ENCODE data around the gene DGCR2. TPM values are rescaled to one million over a fixed set of nuclear protein-coding genes. Genes with fewer than 3 reads are reported as not detected.
A peak's percentile ranks its signal among the peaks of the same experiment; 100 is the strongest.

DGCR2 gene
- total RNA-seq, 1 donor from 2014 or later, result 30.2 TPM

DNA sequence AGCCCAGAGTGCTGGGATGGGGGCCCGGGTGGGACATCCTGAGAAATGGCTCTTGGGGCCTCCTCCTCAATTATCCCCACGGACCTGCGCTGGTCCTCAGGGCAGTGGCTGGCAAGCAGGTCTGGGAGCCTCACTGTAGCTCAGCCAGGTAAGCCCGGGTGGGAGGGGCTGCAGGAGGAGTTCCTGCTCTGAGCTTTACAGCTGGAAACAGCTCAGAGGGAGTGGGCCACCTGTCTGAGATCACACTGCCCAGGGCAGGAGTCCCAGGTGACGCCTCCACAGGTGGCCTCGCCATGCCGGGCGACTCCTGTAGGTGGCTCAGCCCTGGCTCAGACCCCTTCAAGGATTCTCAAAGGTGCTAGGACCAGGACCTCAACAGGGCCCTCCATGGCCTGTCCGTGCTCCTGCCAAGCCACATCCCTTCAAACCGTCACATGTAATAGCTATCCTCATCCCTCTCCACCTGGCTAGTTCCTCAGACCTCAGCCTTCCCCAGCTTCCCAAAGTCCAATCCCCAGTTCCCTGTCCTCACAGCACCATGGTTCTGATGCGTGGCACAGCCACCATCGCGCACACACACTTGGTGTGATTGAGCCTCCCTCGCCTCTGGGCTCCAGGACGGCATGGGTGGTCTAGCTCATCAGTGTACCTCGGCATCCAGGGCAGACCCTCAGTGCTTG is 5.3 kb upstream of the DGCR2 start:
- no peak for DNase-seq (ENCODE audit: low spot score)

GRCh38 chr22:19126309-19127273 is 4.4 kb upstream of the DGCR2 start:
- DNase-seq (ENCODE audit: low spot score), result no peak

DNA sequence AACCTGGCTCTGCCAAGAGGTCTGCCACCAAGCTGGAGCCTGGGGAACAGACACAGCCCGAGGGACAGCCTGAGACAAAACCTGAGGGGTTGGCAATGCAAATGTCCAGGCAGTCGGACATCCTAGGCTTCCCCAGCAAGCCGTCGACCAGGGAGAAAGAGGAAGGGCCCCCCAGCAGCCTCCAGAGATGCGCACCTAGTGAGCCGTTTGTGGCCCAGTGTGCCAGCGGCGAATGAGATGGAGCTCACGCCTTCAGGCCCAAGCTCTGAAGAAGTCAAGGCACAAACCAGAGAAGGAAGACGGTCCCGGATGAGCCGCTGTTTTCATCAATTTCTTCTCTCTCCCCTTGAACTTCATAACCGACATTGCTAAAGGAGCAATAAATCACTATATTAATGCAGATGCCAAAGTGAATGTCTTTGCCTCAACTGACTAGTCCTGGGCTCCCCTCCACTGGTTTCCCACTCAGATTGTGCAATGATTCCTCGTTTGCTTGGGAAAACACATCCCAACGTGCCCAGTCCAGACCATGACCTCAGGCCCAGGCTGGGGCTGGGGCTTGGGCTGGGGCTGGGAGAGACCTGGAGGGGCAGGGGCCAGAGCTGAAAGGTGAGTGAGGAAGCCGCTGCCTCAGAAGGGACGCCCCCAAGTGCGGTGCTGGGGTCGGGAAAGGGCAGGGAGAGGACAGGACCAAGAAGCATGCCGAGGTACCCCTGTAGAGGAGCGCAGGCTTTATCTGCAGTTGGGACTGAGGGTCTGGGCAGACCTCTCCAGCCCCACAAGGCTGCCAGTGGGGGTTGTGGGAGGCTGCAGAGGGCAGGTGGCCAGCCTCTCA is 3.5 kb upstream of the DGCR2 start:
- DNase-seq (ENCODE audit: low spot score), result no peak

GRCh38 chr22:19125011-19125410 is 2.8 kb upstream of the DGCR2 start:
- no peak for DNase-seq (ENCODE audit: low spot score)

DNA sequence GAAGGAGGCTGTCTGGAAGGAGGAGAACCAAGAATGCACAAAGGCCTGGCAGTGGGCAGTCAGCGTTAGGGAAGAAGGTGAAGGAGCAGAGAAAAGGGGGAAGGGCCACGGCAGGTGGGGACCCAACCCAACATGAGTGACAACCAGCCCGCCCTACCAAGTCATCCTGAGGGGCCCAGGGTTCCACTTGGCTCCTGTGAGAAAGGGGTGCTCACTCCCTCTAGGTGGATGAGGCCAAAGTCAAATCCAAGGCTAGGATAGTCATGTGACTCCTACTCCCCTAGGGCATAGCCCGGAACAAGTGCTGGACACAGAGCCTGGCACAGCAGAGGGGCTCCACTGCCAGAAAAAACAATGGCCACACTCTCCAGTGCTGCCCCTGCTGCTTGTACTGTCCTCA is 2.2 kb upstream of the DGCR2 start:
- no peak for DNase-seq (ENCODE audit: low spot score)

GRCh38 chr22:19123936-19124335 is 1.7 kb upstream of the DGCR2 start:
- no peak for DNase-seq (ENCODE audit: low spot score)

DNA sequence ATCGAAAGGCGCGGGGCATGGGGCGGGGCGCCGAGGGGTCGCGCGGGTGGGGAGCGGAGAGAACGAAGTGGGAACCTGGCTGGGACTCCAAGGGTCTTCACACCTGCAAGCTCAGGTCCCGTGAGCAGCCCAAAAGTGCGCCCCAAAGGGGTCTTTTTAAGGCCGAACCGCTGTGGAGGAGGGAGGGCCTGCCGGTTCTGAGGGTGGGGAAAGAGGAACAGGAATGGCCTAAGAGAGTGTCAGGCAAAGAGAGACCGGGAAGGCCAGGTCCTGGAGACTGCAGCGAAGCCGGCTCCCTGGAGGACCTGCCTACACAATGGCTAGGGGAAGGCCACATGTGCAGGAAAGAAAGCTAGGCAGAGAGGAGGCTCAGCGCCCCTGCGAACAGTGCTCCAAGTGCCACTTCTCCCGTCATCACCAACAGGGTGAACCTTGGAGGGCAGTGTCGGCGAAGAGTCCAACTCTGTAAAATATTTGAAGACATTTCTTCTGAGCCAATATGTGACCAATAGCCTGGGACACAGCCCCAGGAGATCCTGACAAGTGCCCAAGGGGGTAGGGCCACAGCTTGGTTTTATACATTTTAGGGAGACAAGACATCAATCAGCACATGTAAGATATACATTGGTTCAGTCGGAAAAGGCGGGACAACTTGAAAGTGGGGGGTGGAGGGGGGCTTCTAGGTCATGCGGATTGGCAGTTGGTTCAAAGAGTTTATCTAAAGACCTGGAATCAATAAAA is 710 bp upstream of the DGCR2 start:
- no peak for DNase-seq (ENCODE audit: low spot score)

DNA sequence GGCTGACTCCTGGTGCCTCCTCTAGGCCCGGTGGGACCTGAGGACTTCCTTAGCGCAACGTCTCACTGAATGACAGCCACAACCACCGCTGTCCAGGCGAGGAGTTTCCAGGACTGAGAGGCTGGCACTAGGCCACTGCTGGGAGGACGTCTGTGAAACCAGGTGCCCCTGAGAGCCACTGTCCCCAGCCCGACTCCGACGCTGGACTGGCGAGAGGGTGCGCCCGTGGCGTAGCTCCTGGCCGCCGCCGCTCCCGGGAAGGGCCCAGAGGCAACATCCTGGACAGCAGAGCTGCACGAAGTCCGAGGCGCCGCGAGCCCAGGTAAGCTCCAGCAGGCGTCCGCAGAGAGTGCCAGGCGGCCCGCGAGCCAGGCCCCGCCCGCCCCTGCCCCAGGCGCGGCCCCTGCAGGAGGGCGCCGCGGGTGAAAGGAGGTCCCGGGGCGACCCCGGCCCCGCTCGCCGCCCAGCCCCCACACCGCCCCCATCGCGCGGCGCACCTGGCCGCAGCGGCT is 525 bp downstream of the DGCR2 start:
- no peak for DNase-seq (ENCODE audit: low spot score)

- no peak for DNase-seq (ENCODE audit: low spot score)
Measured at GRCh38 chr22:19120829-19121630, 1.2 kb downstream of the DGCR2 start.

- no peak for DNase-seq (ENCODE audit: low spot score)
Measured at GRCh38 chr22:19119949-19120348, 2.3 kb downstream of the DGCR2 start.

GRCh38 chr22:19118329-19118880 is 3.8 kb downstream of the DGCR2 start:
- no peak for DNase-seq (ENCODE audit: low spot score)

GRCh38 chr22:19117111-19117512 is 5.1 kb downstream of the DGCR2 start:
- no peak for DNase-seq (ENCODE audit: low spot score)

- no peak for DNase-seq (ENCODE audit: low spot score)
Measured at GRCh38 chr22:19115628-19116027, 6.6 kb downstream of the DGCR2 start.

DNA sequence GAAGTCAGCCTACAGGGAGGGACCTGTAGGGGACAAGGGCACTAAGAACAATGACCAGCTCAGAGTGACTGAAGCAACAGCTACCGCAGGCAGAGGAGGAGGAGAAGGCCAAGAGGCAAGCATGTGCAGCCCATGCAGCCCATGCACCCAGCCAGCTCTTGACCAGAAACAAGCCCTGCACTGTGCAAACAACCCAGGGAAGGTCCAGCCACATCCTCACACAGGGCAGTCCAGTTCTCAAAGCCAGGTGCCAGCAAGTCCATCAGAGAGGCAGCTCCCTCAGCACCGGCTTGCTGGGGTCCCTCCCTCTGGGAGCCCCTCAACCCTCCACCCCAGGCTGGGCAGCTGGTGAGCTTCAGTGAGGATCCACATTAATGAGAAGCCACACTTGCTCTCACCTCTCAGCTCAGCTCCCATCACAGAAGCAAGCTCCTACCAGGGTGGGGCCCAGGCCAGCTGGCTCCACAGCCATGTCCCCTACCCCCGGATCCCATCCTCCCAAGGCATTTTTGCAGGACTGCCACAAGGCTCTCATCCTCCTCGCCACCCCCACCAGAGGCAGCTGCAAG is 7.1 kb downstream of the DGCR2 start:
- no peak for DNase-seq (ENCODE audit: low spot score)

DNA sequence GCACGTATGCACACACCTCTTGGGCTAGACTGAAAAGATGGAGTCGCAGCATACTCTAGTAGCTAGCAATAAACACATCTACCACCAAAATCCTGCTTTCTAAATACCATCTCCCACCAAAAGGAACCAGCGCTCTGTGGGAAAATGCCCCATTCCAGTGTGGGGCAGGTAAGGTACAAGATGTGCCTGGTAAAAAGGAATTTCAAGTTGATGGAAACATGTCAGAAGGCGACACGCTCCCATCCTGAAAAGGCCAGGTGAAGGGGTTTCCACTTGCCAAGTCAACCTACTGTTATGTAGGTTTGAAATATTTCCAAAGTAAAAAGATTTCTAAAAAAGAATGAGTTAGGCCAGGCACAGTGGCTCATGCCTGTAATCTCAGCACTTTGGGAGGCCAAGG is 8.8 kb downstream of the DGCR2 start:
- DNase-seq (ENCODE audit: low spot score), result no peak

DNA sequence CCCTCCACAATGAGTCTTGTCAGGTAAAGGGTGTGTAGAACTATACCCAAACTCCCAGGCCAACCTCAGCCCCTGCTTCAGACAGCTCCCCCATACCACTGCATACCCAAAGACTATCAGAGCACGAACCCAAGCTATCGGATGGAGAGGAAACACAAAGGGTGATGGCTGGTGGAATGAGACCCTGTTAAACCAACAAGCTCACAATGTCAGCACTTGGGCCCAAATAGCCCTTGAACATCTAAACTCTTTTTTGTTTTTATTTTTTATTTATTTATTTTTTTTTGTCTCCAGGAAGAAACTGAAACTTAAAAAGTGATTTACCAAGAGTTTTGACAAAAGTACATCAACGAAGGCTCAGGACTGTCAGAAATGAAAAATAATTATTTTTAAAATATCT is 10.6 kb downstream of the DGCR2 start:
- DNase-seq (ENCODE audit: low spot score), result no peak

DNA sequence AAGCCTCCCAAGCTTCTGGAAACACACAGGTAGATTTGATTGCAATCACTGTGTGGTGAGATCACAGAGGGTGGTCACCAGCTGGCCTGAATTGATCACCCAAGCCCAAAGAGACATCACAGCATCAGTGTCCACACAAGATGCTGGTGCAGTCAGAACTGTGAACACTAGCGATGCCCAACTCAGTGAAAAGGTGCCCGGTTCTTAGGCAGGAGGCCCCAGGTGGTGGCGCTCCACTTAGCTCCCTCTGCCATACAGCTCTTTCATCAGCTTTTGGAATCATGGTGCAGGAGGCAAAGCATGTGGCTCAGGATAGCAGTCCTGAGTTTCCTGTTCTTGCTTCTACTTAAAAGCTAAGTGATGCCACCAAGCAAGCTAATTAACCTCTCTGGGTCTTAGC is 11.1 kb downstream of the DGCR2 start:
- no peak for DNase-seq (ENCODE audit: low spot score)

DNA sequence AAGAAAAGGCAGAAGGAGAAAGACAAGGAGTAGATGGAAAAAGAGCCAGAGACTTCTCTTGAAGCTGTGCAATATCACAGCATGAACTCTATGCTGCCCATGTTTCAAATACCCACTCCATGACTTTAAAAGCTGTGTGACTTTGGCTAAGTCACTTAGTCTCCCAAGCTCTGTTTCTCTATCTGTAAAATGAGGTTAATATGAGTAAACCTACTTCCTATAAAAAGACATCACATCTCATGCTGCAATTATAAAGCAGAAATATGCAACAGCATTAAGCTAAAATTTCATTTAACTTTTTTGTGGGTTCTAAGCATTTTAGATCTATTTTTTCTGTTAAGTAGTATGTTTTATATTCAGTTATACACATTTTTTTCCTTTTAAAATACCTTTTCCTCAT is 11.6 kb downstream of the DGCR2 start:
- DNase-seq (ENCODE audit: low spot score), result no peak

DNA sequence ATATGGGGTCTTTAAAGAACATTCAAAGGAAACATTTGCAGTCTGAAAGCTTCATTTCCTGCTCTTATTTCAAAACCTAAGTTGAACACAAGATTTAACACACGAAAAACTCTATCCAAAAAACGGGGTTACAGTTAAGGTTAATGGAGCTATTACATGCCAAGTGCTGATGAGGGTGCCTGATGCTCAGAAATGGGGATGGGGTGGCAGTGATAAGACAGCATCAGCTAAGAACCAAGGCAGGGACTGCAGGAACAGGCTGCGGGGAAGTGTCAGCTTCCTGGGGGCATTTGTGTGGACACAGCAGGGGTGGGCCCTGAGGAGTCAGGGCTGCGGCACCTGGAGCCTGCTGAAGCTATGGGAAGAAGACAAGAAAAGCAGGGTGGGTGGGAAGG is 12.2 kb downstream of the DGCR2 start:
- DNase-seq (ENCODE audit: low spot score), result peak; percentile 33

All from mesenteric fat pad (tissue), 1 donor.